ENCODE data around the gene IQSEC2.

The IQSEC2 gene

DNA sequence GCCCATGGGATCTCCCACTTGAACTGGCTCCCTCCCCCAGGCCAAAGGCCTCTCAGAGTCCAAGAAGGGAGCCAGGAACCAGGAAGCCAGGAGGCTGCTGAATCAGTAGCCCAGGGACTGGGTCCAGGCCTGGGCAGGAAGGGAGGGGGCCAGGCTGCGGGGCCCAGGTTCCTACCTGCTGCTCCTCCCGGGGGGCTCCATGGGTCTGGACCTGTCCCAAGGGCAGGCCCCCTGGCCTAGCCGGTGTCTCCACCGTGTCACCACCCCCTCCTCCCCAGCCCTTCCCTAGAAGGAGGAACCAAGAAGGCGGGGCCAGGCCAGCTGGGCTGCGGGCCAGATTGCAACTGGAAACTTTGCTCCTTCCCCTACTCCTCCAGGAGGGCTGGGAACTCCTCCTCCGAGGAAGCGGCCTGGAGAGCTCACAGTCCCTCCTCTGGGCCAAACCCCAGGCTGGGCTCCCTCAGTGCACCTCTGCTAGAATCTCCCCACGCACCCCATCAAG is at the start of gene IQSEC2:
TSS of gene IQSEC2 (minus strand) at position 264 of the 502 bp plus-strand sequence.
- peak; percentile 25 to 44 for DNase-seq

DNA sequence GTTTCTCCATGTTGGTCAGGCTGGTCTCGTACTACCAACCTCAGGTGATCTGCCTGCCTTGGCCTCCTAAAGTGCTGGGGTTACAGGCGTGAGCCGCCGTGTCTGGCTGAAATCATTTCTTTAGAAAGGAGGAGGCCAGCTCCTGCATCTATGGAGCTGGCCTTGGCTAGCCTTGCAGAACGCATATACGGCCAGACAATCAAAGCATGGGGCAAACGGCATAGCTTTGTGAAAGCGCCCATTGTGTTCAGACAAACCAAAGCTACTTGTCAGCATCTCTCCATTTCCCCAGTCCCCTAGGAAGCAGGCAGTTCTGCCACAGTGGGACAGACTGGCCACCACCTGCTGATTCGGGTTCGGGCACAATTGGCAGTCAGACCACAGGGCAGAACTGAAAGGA is 48.9 kb upstream of the IQSEC2 start:
- DNase-seq, result no peak

DNA sequence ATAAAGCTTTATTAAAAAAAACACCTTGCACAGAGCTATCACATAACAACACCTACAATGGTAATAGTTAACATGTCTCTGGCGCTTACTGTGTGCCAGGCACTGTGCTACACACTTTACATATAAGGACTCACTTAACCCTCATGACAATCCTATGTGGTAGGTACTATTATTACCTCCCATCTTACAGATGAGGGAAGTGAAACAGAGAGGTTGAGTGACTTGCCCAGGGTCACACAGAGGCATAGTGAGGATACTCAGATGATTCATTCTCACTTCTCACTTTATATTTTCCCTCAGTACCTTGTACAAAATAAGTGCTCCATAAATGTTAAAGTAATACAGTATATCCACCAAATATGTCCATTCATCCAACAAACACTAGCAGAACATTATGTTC is 43.4 kb upstream of the IQSEC2 start:
- no peak for DNase-seq

DNA sequence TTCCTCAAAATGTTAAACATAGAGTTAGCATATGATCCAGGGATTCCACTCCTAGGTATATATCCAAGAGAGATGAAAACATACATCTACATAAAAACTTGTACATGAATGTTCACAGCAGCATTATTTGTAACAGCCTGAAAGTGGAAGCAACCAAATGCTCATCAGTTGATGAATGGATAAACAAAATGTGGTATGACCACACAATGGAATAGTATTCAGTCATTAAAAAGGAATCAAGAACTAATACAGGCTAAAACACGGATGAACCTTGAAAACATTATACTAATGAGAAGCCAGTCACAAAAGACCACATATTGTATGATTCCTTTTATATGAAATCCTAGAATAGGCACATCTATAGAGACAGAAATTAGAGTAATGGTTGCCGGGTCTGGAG is 42.7 kb upstream of the IQSEC2 start:
- no peak for DNase-seq

DNA sequence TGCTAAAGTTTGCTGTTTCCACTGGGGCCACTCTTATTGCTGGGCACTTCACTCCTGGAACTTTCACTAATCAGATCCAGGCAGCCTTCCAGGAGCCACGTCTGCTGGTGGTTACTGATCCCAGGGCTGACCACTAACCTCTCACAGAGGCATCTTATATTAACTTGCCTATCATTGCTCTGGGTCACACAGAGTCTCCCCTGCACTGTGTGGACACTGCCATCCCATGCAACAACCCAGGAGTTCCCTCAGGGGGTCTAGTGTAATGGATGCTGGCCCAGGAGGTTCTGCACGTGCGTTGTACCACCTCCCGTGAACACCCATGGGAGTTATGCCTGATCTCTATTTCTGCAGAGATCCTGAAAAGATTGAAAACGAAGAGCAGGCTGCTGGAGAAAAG is 41.8 kb upstream of the IQSEC2 start:
- DNase-seq, result no peak

DNA sequence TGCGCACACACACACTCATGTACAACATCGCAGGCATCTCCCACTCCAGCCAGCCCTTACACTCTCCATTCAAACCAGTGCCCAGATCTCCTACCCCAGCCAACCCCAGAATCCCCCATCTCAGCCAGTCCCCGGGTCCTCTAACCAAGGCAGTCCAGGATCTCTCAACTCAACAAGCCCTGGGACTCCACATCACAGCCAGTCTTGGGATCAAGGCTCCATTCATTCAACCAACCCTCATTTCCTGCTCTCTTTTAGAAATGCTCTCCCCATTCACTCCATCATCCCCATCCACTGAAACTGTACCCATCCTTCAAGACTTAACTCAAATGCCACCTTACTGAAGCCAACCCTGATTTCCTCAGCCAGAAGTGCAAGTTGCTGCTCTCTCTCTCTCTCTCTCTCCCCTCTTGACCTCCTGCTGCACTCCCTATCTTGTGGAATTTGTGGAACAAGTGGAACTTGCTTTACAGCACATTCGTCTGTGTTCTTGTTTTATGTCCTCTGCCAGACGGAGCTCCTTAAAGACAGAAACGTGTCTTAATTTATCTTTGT is 40.6 kb upstream of the IQSEC2 start:
- no peak for DNase-seq

DNA sequence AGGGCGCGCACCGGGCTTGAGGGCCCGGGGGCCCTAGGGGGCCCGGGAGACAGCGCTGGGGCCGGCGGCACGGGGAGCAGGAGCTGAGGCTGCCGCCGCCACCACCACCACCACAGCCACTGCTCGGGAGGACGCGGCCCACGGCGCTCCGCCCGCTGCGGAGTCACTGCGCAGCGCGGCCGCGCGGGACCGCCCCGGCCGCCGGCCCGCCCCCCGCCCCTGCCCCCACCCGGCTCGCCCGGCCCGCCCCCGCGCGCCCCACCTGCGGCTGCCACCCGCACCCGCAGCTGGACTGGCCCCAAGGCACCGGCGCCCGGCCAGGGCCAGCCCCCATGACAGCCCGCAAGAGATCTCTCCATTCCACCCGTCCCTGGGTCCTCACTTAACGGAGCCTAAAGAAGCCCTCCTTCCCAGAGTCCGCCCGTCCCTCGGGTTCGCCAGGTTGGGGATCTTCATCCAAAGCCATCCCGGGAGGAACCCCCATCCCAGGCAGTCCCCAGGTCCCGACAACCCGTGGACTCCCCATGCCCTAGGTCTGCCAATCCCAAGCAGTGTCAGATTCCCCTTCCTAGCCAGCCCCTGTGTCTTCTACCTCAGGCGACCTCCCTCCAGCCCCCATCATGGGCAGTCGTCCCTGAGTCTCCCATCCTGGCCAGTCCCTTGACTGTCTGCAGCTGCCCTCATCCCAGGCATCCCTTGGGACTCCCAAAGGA is 40.0 kb upstream of the IQSEC2 start:
- no peak for DNase-seq

DNA sequence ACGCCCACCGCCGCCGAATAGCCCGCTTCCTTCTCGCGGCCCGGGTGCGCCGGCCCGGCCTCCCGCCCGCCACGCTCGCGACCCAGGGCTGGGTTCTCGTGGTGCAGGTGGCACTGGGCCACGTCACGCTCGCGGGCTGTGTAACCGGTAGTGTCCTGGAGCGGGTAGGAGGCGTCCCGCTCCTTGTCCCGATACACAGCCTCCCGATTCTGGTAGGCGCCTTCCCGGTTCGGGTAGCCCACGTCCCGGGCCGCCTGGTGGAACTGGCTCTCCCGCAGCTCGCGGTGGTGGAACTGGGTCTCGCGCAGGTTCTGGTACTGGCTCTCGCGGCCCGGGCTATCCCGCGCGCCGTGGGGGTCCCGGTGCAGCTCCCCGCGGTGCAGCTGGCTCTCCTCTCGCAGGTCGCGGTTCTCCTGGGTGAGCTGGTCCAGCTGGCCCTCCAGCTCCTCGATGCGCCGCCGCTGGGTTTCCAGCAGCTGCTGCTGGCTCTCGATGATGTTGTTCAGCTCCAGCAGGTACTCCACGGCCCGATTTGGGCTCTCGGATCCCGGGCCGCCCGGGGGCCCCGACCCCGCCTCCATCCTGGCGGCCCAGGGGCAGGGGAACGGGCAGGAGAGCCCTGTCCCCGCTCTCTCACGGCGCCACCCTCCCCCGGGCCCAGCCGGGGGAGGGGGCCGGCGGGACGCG is 39.3 kb upstream of the IQSEC2 start:
- DNase-seq, result no peak

DNA sequence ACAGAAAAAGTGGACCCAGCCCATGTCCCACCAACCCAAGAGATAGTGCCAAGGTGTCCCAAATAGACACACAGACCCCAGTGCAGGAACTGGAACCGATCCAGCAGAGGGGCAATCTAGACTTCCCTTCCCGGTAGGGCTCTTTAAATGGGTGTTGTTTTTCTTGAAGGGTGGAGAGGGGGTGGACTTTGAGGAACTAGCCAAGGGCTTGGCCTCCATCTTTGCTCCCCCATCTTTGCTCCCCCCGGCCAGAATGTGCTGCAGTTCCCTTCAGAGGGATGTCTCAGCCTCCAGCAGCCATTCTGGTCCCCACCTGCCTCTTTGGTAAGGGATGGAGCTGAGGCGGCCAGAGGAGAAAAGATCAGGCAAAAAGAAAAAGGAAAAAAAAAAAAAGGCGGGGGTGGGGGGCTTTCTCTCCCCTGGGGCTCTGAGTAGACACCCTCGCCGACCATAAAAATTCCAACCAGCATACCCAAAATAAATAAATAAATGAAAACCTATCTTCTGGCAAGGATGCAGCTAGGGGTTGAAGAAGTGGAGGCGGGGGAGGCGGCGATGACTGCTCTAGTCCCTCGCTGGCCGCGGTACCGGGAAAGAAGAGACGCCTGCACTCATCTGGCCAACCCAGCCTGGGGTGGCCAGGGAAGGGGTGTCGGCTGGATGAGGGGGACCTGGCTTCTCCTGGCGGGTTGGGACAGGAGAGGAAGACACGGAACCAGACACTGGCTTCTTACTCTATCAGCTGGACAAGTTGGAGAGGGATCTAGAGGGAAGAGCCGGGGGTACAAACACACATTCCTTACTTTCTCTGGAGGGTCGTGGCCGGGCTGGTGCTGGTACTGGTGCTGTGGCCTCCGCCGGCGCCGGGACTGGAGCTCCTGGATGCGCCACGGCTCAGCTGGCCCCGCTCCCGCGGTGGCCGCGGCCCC is 38.5 kb upstream of the IQSEC2 start:
- no peak for DNase-seq

DNA sequence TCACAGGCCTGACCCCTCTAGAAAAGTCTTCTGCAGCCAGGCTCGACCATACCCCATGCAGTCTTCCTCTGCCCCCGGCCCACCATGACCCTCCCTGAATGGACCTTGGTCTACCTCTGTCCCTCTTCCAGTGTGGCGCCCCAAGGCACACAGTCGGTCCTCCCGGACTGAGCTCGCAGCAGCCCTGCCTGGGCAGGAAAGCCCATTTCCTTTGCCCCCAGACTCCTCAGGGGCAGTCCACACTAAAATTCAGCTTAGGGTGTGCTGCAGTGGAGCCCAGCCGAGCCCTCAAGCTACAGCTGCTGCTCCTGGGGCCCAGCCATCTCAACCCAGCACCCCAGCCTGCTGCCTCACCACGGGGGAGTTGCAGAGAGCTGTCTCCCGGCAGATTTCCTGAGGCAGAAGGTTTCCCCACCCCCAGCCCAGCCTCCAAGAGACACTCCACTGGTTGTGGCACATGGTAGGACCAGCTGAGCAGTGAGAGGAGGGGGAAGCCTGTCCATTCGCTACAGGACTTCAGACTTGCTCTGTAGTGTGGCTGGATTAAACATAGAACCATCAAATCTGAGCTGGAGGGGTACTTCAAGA is 37.5 kb upstream of the IQSEC2 start:
- no peak for DNase-seq

DNA sequence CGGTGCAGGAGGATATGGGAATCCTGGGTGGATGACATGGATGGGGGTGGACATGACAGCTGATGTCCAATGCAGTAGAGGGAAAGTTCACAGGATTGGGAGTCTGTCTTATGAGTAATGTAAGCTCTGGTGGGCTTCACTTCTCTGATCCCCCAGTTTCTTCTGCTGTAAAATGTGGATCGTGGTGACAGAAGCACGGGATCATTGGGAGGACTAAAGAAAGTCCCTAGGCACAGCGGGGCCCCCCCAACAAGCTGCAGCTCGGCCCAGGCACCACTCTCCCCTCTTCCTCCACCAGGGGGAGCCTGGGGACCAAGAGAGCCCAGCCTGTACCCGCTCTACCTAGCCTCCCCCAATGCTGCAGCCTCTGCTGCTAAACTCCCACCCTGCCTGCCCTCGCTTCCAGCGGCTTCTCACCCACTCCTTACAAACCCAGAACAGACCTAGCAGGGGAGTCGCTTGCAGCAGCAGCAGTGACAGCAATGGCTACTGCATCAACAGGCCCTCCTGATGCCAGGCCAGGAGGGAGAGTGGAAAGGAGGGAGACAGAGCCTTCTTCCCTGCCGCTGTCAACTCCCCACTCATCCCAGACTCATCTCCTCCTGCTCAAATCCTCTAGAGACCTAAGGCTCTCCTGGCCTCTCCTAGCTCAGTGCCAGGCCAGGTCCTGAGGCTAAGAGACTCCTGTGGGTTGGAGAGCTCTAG is 36.1 kb upstream of the IQSEC2 start:
- DNase-seq, result peak in 1 of 2 experiments; percentile 10

DNA sequence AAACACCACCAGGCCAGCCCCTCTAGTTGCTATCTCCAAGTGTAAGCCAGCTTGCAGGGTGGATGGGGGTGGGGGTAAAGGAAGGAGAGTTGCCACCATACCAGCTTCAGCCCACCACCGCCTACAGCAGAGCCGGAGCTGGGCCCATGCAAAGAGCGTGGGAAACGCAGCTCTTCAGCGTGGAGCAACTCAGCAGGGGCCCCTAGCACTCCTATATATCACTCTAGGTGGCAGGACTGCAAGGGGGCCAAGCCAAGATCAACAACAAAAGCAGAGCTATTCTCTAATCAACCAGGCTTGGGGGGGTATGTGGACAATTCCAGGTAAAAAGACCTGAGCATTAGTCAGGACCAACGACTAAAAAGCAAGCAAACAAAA is 35.5 kb upstream of the IQSEC2 start:
- DNase-seq, result no peak

DNA sequence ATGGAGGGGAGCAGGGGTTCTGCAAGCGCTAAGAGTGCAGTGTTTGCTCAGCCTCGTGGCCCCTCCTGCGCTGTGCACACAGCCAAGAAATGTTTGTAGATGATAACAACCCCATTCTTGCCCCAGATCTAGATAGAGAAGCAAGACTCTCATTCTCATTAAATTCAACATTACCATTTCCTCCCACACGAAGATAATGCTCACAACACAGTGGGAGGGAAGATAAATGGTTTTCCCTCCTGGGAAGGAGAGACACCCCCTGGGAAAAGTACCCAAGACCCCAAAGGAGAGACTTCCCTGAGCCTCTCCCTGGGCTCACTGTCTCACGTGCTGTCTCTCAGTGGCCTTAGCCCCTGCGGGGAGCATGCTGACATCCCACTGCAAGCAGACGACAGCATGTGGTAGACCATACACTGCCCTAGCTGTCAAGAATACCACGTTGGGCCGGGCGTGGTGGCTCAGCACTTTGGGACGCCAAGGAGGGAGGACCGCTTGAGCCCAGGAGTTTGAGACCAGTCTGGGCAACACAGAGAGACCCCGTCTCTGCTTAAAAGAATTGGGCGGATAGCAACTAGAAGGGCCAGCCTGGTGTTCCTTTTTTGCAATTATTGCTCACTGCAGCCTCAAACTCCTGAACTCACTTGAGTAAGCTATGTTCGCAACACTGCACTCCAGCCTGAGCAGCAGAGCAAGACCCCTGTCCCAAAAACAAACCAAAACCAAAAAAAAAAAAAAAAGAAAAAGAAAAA is 34.9 kb upstream of the IQSEC2 start:
- no peak for DNase-seq

DNA sequence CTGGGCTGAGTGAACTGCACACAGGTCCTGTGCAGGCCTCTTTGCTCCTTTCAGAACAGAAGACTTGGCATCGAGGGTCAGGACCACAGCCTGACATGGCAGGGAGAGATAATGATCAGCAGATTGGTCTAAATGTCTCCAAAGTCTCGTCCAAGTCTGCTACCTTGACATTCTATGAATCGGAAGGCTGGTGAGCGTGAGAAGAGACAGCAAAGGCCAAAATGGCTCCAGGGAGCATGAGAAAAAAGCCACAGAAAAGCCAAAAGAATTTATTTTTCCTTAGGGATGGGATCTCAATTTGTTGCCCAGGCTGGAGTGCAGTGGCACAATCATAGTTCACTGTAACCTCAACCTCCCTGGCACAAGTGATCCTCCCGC is 32.3 kb upstream of the IQSEC2 start:
- DNase-seq, result no peak

DNA sequence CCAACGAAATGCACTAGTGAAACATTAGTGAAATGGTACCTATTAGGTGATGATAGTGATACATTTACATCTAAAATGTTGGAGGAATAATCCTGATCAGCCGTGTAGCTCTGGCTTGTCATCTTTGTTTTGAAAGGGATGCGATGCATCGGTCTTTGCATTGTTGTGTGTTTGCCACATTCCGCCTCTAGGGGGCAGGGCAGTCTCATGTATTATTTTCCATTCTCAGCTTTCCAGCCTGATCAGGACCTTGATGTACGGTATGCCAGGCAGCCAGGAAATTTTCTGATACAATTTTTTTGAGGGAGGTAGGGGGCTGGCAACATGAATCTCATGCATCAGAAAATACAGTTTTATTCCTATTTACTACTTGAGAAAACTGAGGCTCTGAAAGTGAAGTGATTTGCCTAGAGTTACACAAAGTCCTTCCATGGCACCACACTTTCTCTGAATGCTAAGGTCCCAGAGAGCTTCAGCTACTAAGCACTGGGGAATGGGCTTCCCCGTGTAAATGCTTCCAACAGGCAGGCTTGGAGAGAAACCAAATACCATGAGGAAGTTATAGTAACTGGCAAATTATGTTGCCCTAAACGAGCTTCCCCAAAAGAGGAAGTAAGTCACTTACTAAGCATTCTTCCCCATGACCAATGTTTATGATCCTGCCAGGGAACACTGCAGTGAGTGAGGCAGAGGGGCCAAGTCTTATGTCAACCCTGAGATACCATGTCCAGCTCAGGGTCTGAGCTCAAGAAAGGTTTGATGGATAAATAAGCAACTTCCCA is 31.8 kb upstream of the IQSEC2 start:
- peak in 1 of 2 experiments; percentile 1 for DNase-seq

DNA sequence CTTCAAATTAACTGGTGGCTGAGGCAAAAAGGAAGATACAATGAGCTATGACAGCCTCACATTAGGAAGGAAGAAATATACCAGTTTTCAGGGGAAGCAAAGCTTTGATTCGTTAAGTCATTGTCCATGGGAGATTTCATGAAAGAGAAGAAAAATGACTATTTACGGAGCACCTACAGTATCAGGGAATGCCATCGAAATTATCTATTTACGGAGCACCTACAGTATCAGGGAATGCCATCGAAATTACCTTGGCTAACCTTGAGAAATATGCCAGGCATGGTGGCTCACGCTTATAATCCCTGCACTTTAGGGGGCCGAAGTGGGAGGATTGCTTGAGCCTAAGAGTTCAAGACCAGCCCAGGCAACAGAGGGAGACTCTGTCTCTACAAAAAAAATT is 28.5 kb upstream of the IQSEC2 start:
- no peak for DNase-seq

DNA sequence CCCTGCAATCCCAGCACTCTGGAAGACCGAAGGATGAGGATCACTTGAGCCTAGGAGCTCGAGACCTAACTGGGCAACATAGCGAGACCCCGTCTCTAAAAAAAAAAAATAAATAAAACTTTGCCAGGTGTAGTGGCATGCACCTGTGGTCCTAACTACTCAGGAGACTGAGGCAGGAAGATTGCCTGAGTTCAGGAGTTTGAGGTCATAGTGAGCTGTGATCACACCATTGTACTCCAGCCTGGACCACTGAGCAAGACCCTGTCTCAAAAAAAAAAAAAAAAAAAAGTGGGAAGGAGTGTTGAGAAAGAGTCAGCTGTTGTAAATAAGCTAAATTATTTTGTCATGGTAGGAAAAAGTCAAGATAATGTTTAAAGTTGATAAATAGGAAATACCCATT is 27.5 kb upstream of the IQSEC2 start:
- DNase-seq, result no peak

DNA sequence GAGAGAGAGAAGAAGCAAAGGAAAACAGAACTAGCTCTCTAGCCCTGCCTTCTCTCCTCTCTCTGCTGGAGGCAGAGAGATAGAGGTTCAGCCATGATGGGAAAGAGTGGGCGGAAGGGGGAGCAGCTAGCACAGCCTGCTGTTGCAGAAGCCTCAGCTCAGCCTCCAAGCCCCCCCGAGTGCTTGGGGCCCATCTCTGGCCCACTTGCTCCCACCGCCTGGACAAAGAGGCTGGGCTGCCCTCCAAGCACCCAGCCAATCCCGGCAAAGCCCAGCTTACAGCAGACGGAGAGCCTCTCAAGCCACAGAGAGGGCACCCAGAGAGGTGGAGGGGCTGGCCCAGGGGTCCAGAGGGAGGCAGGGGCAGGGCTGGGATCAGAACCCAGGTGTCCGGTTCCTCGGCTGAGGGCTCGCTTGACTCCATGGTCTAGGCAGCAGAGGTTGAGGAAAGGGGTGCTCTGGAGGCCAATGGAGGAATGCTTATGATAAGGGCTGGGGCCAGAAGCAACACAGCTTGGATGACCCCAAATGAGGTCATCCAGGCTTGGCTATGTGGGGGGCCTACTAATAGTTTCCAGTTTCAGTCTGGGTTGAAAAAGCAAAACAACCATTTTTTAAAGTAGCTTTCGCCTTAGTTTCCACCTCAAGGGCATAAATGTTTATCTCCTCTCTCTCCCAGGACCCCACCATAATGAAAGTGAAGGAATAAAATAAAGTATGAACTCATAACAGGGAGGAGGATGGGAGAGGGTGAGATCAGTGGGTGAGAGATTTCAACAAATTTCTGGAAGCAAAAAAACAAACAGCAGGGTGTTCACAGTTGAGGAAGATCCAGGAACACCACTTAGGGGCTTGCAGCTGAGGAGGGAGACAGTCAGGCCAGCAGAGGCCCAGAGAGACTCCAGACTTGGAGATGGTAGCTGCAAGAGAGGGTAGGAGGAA is 24.9 kb upstream of the IQSEC2 start:
- DNase-seq, result no peak
